GM18858 (cell line): ENCODE measurements around the gene STX2.
"Not testable (repeated sequence)": the region's sequence is repeated elsewhere in the genome, so short reads cannot be mapped to it uniquely, and the experiment has no call there.

ENCODE experiments used
- ATAC-seq: cut with Tn5 transposase; IDR thresholded peaks from one replicate; pipeline ENCODE4 v1.9.1; 2021; ENCODE audit not compliant: unreplicated experiment

Gene STX2

DNA sequence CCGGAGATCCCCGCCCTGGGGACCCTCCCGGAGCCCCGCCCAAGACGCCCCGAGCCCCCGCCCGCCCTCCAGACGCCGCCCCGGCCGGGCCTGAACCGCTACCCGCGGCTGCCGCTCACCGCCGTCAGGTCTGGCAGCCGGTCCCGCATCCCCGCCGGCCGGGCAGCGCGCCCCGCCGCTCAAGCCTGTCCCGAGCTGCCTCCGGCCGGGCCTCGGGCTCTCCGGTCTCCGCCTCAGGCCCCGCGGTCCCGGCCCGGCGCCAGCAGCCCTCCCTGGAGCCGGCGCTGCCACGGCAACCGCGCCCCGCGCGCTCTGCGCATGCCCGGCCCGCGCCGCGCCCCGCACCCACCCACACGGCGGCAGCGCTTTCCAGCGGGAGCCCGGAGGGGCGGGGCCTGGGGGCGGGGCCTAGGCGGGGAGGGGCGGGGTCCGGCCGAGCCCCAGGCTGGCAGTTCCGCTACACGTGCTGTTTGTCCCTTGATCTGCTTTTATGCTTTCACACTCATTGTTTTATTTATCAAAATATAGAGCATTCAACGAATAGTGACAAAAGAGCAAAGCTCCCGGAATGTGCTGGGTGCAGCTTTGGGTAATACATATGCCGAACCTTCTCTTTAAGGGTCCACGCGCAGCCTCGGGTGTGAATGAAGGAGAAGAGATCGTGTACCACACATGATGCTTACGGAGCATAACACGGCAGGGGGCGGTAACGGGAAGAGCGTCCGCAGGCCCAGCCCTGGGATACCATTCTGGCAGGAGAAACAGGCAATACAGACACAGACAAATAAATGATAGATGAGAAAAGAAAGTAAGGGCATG is at the start of gene STX2:
Gene STX2 (minus strand): TSS at position 300 of the 819 bp plus-strand sequence. CDS start 151 bp downstream, at position 149.
- ATAC-seq, result peak; percentile 72

DNA sequence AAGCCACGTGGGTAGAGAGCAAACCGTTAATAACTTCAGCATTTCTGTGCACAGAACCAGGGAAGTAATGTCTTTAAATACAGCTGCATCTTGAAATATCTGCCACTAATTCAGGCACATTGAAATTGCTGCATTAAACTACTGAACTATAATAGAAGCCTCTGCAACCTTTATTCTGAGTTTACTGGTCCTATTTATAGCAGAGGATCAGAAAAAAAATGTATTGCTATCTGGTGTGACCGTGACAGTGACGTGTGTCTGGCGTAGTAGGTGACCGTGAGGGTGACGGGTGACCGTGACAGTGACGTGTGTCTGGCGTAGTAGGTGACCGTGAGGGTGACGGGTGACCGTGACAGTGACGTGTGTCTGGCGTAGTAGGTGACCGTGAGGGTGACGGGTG is 48.1 kb upstream of the STX2 start:
- not testable (repeated sequence) for ATAC-seq

DNA sequence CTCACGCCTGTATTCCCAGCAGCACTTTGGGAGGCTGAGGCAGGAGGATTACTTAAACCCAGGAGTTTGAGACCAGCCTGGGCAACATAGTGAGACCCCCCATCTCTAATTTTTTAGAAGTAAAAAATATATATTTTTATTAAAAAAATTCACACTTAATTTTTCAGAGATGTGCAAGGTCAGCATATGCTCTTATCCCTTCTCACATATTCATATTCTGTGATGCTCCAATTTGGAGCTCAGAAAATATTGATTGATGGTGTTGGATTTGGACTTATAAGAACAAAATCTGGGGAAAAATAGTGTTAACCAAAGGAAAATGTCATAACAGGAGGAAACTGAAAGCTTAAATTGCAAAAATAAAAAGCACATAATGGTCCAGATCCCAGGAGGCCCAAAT is 42.5 kb upstream of the STX2 start:
- ATAC-seq, result no peak

DNA sequence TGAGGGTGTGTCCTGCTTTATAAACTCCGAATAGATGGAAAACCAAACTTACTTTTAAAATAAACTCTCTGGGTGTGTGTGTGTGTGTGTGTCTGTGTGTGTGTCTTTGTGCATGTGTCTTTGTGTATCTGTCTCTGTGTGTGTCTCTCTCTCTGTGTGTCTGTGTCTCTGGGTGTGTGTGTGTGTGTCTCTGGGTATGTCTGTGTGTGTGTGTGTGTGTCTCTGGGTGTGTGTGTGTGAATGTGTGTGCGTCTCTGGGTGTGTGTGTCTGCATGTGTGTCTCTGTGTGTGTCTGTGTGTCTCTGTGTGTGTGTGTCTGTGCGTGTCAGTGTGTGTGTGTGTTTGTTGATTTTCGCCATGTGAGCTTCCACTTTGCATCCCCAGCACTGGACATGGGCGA is 42.0 kb upstream of the STX2 start:
- no peak for ATAC-seq

- peak; percentile 63 for ATAC-seq
These were observed 41.4 kb upstream of the STX2 start for GRCh38 chr12:130880411-130880885.

GRCh38 chr12:130879781-130880389 is 40.8 kb upstream of the STX2 start:
- ATAC-seq, result no peak

DNA sequence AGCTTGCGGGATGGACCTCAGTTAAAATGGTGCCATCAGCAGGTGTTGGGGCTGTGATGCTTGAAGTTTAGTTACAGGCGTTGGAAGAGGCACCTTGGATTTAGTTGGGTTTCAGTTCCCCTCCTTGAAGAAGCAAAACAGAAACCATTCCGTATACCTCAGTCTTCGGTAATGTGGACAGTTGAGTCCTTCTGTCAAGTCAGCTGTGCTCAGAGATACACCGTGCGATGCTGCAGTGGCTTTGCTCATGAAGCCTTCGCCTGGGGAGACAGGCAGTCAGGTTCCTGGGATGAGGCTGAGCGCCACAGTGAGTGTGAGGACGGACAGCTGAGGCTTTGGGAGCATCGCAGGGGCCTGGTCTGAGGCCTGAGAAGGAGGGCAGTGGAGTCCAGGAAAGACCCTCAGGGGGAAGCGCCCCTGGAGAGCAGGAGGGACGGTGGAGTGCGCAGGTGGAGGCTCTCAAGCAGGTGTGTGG is 40.2 kb upstream of the STX2 start:
- peak; percentile 86 for ATAC-seq

- ATAC-seq, result no peak
These were observed 39.4 kb upstream of the STX2 start for GRCh38 chr12:130878193-130879185.

GRCh38 chr12:130877333-130877732 is 38.3 kb upstream of the STX2 start:
- no peak for ATAC-seq

- ATAC-seq, result no peak
These were observed 37.7 kb upstream of the STX2 start for GRCh38 chr12:130876758-130877157.

- no peak for ATAC-seq
These were observed 37.2 kb upstream of the STX2 start for GRCh38 chr12:130876297-130876696.

- not testable (repeated sequence) for ATAC-seq
These were observed 36.7 kb upstream of the STX2 start for GRCh38 chr12:130875708-130876107.

DNA sequence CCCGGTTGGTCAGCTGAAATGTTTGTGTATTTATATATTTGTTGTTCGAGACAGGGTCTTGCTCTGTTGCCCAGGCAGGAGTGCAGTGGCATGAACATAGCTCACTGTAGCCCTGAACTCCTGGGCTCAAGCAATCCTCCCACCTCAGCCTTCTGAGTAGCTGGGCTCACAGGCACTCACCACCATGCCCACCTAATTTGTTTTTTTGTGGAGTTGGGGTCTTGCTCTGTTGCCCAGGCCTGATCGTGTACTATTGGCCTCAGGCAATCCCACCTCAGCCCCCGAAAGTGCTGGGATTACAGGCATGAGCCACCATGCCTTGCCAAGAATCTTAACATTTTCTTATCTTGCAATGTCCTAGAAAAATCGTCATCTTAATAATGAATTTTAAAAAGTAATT is 36.1 kb upstream of the STX2 start:
- no peak for ATAC-seq

GRCh38 chr12:130874696-130875095 is 35.6 kb upstream of the STX2 start:
- ATAC-seq, result no peak

DNA sequence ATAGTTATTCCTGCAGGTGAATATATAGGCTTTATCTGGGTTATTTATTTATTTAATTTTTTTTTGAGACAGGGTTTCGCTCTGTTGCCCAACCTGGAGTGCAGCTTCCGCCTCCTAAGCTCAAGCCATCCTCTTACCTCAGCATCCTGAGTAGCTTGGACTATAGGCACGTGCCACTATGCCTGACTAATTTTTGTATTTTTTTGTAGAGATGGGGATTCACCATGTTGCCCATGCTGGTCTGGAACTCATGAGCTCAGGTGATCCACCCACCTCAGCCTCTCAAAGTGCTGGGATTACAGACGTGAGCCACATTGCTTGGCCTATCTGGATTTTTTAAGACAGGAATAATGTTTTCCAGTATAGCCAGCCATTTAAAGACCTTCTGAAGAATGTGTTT is 34.8 kb upstream of the STX2 start:
- peak; percentile 26 for ATAC-seq

DNA sequence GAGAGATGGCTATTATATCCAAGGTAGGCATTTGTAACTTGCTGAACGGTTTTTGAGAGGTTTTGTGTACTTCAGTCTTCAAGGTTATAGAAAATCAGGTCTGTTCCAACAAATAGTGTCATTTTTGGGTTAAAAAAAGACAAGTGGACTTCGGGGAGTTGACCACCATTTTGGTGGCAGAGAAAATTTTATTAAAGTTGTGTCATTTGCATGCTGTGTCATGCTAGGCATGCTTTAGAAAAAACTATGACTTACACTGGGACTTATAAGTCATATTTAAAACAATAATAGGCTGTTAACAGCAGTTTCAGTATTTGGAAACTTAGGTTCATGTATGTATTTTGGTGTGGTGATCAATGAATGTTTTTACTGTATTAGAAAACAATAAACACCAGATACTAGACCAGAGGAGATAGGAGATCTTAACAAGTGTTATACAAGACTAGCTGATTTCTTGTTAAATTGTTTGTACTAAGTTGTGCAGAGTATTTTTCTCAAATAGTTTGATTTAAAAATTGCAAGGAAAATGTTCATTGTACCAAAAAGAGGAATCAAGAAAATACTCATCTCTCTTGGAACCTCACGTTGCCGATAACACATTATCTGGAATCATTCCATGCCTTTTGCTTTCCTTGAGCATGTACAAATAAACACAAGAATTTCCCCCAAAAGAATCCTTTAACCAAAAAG is 34.2 kb upstream of the STX2 start:
- ATAC-seq, result no peak

GRCh38 chr12:130872179-130873096 is 33.4 kb upstream of the STX2 start:
- ATAC-seq, result peak; percentile 16

- ATAC-seq, result peak; percentile 53
These were observed 32.5 kb upstream of the STX2 start, which contains the start of gene RAN for GRCh38 chr12:130871286-130872178. Gene RAN, plus strand, starts transcription at chr12:130872066. Its CDS starts 528 bp downstream, at chr12:130872594.
